GM18868 (cell line): ENCODE results near the gene FGF18.

ENCODE experiments used
- ATAC-seq: cut with Tn5 transposase; IDR thresholded peaks from one replicate; pipeline ENCODE4 v1.9.1; 2021; ENCODE audit warnings: mild to moderate bottlenecking, moderate library complexity; ENCODE audit not compliant: unreplicated experiment

FGF18 gene

DNA sequence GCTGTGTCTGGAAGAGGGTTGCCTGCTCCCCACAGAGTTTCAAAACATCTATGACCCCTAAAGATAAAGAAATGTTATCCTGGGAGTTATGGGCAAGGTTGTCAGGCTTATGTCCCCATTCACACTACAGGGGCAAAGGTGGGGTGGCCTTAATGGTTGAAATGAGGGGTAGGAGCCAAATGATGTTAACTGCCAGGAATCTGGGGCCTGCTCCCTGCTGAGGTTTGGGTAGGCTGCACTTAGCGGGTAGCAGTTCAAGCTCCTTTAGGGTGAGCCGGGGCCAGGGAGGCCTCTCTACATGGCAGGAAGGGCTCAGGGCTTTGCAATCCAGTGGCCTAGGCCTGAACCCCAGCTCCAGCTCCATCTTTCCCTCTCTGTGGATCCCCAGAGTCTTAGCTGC is 3.0 kb downstream of the FGF18 start:
- no peak for ATAC-seq

DNA sequence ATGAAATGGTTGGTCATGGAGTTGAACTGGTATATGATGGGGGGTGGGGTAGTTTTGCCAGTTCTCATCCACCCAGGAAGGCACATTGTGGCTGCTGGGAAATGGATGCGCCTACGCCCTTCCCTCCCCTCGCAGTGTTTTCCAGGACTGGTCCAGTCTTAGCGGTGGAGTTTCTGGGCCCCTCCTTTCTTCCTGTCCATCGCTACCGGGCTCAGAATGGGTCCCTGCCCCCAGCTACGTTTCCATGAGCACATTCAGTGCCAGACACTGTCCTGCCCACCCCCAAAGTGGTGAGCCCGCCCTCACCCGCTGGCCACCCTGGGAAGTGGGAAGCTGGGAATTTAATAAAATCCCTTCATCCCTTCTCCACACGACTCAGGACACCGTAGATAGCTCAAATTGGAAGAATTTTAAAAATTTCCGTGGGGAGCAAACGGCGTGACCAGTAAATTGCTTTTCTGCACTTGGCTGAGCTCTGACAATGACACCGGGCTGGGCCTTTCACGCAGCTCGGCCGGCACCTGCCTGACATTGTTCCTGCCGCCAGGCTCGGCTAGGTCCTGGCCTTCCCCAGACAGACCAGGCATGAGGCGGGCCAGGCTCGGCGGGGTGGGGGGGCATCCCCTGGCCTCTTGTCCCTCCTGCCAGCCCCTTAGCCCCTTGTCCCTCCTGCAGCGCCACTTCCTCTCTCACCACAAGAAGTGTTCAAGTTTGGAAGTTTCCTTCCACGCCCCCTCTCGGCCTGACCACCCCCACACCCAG is 3.6 kb downstream of the FGF18 start:
- no peak for ATAC-seq

DNA sequence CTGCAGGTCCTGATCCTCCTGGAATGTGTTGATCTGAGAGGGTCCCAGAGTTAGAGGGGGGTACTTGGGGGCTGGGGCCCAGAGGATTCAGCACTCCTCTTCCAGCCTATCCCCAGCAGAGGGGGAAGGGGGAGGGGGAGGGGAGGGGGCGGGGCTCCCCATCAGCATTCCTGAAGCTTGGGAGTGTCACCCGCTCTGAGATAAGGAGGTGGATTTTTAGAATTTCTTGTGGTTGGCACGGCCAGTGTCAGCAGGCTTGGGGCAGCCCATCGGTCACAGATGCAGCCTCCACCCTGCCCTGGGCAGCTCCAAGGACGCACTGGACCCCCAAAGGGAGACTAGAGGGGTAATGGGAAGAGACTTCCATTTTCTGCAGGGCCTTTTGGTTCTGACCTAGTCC is 5.3 kb downstream of the FGF18 start:
- ATAC-seq, result no peak

DNA sequence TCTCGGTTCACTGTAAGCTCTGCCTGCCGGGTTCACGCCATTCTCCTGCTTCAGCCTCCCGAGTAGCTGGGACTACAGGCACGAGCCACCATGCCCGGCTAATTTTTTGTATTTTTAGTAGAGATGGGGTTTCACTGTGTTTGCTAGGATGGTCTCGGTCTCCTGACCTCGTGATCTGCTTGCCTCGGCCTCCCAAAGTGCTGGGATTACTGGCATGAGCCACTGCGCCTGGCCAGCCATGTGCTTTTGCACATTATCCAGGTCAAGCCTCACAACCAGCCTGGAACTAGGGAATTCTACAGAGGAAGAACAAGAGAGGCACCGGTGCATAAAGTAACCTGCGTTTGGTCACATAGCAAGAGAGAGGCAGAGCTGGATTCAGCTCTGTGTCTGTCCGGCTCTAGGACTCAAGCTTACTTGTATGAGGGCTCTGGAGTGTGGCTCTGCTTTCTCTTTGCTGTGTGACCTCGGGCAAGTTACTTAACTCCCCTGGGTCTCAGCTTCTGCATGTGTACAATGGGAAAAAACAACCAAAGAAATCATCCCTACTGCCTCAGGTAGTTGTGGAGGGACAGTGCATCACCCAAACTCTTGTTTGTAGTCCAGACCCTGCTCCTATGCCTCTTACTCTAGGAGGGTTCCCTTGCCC is 6.3 kb downstream of the FGF18 start:
- ATAC-seq, result no peak

DNA sequence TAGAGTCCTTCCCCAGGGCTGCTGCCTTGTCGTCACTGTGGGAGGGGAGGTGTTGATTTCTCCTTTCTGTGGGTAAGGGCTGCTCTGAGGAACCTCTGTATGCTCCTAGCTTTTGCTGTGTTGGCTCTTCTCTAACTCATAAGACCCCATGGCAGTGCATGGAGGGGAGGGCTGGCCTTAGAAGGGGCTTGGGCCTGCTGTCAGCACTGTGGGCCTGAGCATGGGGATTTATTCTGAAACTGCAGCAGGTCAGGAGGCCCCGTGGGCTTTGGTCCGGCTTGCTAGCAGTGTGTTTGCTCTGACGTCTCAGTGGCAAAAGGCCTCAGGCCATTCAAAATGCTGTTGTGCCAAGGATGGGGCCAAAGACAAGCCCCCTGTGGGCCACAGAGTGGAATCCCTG is 6.8 kb downstream of the FGF18 start:
- ATAC-seq, result no peak

DNA sequence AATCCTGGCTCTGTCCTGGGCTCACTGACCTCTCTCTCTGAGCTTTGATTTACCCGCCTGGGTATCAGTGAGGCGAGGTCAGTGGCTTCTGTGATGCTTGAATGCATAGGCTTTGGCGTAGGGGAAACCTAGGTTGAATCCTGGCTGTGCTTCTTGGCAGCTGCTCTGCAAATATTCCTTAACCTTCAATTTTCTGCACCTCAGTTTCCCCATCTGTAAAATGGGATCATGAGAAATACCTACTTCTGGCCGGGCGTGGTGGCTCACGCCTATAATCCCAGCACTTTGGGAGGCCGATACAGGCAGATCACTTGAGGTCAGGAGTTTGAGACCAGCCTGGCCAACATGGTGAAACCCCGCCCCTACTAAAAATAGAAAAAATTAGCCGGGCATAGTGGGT is 7.2 kb downstream of the FGF18 start:
- no peak for ATAC-seq

DNA sequence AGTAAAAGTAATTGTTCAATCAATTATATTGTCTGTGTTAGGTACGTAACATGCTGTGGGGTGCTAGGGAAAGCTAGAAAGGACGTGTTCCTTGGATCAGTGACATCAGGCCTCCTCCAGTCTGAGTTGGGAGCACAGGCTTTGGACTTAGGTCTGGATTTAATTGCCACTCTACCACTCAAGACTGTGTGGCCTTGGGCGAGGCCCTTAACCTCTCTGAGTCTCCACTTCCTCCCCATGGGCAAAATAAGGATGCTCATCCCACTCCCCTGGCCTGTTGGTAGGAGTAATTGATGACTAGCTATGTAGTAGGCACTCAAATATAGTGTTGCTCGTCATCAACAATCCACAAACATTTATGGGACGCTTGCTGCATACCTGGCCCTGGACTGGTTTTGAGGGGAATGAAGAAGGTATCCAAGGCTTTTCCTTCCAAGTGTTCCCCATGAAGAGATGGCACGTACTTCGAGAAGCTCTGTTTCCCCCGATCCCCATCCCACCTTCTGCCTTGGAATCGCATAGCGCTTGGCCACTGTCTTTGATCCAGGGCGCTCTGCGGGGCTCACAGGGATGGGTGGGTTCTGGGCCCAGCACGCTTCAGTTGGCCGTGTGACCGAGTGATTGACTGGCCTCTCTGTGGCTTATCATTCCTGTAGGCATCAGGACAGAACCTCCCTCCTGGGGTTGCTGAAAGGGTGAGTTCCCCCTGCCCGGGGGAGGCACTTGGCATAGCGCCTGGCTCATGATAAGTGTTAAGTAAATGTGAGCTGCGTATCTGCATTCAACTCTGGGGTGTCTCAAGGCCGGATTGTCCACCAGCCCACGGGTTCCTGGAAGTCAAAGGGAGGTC is 8.1 kb downstream of the FGF18 start:
- ATAC-seq, result no peak

DNA sequence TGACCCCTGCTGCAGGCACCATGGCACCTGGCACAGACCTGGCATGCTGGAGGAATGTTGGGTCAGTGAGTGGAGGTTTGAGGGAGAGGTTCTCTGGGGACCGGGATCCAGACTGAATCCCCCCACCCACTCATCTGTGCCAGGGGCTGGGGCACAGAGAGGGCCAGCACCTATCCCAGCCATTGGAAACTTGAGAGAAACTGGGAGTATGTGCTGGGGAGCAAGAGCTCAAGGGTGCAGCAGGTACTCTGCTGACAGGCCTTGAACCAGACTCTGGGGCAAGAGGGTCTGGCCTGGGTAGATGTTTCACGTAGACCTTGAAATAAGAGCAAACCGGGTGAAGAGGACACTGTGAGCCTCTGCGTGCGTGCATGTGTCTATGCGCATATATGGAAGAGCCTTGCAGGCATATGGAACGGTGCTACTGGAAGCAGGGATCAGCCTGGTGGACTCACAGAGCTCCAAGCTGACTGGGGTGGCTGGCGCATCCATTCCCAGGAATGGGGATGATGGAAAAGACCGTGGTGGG is 8.8 kb downstream of the FGF18 start:
- no peak for ATAC-seq

DNA sequence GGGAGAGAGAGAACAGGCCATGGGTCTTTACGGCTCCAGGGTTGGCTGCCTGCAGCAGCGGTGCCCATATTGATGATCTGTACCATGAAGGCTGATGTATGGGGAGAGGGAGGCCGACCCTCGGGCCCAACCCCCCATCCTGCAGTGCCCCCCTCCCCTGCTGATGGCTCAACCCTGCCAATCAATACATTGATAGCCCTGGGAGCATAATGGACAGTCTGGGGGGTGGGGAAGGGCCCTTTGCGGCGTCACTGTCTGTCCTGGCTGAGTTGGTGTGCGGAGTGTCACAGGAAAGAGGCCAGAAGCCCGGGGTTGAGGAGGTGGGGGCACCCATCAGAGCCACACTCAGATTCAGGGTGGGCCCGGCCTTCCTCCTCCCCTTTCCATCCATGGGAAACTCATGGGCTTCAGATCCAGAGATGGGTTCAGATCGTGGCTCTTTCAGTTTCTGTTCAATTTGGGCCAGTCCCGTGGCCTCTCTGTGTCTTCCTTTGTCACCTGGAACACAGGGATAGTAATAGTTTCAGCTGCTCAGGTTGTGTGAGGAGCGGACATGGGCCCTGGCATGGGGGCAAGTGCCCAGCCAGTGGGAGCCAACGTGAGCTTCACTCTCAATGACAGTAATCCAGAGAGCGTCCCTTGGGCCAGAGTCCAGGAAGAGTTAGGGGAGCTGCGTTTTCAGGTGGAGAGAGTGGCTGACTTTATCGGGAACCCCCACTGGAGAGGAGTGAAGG is 9.5 kb downstream of the FGF18 start:
- ATAC-seq, result no peak

DNA sequence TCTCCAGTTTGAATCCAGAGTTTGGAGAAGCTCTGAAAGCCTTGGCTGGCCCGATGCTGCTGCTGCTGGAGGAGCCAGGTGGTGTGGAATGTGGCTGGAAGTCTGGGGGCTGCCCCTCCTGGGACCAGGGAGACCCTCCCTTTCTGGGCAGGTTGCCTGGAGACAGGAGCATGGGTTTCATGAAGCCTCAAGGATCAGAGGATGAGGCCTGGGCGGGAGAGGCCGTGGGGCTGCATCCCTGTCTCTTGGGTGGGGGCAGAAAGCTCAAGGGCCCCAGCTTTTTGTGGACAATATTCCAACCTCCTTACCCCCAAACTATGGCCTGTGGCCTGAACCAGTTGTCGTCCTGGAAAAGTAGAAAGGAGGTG is 10.1 kb downstream of the FGF18 start:
- no peak for ATAC-seq

DNA sequence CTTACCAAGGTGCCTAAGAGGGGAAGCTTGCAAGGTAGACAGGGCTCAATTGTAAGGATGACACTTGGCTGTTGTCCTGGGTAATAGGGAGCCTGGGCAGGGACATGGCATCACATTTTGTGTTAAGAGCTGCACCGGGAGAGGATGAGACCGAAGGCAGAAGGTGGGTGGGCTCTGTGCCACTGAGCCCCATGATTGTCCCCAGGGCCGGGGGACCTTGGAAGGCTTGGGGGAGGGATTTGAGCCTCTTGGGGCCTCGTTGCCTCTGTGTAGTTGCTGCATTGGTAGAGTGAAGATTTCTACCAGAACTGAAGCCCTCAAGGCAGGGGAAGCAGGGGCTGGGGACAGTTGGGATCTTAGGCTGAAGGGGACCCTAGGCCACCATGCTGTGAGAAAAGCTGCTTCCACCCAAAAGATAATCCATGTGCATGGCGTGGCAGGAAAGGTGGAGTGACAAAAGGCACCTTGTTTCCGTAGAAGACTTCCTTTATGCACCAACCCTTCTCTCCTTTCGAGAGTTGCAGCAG is 11.9 kb downstream of the FGF18 start:
- ATAC-seq, result no peak

DNA sequence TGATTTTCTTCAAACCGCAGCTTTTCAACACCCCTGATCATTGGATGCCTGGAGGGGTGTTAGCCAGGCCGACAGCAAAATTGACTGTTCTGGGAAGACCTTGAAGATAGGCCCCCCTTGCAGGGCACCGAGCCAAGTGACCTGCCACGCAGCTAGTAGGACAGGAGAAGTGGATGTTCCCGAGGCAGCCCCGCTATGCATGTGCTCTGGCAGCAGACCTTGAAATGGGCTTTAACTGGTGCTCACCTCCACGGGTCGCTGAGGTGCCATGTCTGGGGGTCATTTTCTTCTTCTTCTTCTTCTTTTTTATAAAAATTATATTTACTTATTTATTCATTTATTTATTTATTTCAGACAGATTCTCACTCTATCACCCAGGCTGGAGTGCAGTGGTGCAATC is 12.6 kb downstream of the FGF18 start:
- ATAC-seq, result no peak

DNA sequence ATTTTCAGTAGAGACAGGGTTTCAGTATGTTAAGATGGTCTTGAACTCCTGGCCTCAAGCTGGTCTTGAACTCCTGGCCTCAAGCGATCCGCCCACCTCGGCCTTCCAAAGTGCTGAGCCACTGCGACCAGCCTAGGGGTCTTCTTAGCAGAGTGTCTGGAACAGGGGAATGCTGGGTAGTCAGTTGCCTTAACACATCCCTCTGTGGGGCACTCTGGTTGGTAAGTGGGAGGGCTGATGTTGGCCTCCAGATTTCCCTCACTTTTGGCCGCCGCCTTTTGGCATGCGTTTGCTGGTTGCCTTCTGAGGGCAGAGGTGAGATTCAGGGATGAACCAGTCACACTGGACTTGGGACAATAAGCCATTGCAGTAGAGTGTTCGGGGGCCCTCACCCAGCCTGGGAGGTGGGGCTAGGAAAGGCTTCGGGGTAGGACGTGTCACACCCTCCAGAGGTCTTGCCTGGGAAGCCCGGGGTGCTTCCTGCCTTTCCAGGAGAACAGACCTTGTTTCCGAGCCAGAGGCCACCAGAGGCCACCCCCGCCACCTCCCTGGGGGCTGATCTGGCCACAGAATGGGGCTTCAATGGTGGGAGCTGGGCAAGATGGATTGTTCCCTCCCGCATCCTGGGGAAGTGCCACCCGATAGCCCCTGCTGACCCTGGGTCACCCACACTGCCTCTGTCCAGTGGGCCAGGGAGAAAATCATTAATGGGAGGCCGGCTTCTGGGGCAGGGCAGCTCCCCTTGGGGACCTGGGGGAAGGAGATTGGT is 13.3 kb downstream of the FGF18 start:
- no peak for ATAC-seq

DNA sequence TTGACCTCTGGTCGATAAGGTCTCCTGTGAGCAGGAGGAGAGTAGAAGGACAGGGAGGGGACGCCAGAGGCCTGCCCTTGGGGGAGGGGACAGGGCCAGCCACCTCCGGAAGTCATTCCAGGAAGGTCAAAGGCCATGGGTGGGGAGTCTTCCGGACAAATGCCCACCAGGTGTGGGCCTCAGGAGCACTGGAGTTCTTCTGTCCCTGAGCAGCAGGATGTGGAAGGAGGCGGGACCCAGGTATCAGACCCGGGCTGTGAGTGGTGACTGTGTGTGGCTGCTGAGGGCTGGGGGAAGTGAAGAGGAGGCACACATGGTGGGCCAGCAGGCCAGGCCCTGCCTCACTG is 13.9 kb downstream of the FGF18 start:
- ATAC-seq, result no peak

DNA sequence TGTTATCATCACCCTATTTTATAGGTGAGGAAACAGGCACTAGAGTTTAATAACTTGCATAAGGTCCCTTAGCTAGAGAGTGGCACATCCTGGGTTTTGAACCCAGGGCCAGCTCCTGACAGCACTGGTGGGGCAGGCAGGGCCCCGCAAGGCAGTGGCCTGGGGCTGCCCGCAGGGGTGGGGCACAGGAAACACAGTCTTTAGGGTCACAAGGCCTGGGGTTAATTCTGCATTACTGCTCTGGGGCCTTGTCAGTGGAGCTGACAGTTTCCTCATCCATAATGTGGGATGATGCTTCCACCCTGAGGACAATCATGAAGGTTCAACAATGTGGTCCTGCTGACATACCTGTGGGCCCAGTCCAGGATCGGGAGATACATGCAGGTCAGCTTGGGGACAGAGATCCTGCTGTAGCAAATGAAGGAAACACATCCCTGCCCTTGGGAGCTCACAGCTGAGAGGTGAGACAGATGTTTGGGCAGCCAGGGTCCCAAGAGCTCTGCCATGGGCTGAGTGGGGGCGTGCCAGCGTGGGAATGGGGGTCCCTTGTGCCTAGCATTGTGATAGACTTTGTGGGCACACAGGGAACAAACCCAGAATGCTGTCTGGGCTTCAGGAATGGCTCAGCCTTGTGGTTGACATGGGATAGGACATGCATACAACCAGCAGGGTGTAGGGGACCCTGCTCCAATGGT is 14.7 kb downstream of the FGF18 start:
- no peak for ATAC-seq

DNA sequence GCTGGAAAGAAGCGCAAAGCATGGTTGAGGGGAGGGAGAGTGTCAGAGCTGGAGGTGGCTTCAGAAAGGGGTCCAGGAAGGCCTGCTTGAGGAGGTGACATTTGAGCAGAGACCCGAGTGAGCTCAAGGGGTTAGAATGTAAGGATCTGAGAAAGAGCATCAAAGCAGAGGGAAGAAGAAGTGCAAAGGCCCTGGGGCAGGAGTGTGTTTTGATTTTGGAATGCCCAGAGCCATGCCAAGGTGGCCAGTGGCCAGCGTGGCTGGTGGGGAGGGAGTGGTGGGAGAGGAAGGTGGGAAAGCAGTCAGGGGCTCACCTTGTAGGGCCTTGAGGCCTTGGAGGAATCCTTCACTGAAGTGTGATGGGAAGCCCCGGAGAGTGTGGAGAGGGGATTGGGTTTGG is 15.4 kb downstream of the FGF18 start:
- no peak for ATAC-seq

DNA sequence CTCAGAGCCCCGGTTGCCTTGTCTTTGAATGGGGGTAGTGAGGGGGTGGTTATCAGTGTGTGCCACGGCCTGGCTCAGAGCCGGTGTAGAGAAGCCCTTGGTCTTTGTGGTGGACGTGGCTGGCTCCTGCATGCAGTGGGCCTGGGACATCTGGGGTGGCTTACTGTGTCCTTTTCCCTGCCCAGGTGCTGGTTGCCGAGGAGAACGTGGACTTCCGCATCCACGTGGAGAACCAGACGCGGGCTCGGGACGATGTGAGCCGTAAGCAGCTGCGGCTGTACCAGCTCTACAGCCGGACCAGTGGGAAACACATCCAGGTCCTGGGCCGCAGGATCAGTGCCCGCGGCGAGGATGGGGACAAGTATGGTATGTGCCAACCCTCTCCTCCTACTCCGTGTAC is 16.5 kb downstream of the FGF18 start:
- no peak for ATAC-seq

DNA sequence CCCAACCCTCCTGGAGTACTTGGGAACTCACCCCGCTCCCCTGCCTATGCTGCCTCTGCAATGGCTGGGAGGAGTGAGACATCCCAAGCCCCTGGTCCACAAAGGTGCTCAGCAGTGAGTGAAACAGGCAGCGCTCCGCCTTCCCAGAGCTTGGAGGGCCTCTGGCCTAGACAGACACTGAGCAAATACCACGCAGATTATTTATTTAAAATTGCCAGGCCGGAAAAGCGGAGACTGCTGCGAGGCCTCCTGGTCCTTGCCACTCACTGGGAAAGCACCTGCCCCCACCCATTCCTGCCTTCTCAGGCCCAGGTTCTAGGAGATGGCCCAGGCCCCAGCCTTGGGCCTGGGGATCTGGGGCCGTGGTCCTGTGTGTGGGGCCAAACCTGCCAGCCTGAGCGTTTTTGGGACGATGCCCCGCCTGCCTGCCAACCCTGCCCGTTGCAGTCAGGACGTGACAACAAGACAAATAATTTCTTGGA is 17.4 kb downstream of the FGF18 start:
- no peak for ATAC-seq

DNA sequence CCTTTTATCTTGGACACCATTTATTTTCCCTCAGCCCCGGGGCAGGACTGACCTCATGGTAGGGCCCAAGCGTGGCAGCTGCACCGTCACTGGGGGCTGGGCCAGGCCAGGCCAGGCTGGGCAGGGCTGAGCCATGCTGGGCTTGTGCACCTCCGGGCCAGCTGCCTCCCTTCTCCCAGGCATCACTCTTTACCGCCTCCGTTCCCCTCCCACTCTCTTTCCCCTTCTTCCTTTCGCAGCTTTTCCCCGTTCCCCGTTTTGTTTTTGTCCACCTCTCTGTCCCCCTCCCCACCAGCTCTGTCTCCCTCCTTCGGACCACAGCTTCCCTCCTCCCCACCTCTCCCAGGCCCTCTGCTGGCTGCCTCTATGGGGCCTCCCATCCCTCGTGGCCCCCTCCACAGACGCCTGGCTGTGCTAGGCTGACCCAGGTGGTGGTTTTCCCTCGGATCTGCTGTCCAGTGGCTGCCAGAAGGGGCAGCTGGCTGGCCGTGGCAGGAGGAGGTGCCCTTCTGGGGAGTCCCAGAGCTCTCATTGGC is 17.9 kb downstream of the FGF18 start:
- ATAC-seq, result no peak
